Measurements from ENCODE around the gene GNA15. TPM values are rescaled to one million over a fixed set of nuclear protein-coding genes. Genes with fewer than 3 reads are reported as not detected.

The GNA15 gene
- total and polyA plus RNA-seq, 12 donors = 0.42 to 8.9 (median 1.1) TPM

GRCh38 chr19:3159565-3159964 is 23.7 kb downstream of the GNA15 start:
- H3K27me3 ChIP-seq = no peaks in the 10 kb centered on the region
- H3K4me1 ChIP-seq = peaks cover 0 to 42% (median 15%) of the 10 kb centered on the region in 9 donors
- 74 to 75% methylated on average over 8 of the region's 8 CpGs for WGBS, 2 donors

DNA sequence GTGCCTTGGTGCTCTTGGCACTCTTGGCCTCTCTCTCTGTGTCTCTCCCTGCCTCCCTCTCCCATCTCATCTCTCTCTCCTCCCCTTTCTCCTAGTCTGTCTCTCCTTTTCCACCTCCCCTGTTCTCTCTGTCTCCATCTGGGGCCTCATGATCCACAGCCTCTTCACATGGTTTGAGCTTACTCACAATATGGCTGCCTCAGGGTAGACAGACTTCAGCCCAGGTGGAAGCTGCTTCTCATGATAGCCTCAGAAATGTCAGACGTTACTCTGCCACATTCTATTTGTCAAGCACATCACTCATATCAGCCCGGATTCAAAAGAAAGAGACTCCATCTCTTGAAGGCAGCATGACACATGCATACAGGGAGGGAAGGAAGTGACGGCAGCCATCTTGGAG is 24.4 kb downstream of the GNA15 start:
- no peaks in the 10 kb centered on the region for H3K27me3 ChIP-seq
- 68 to 75% methylated on average over 3 of the region's 3 CpGs for WGBS, 2 donors
- peaks cover 0 to 40% (median 10%) of the 10 kb centered on the region in 9 donors for H3K4me1 ChIP-seq
- TF ChIP-seq CTCF (IDR thresholded peaks at IDR 0.05) = no peak
- H3K4me3 ChIP-seq = no peak overlapping the region
- H3K27ac ChIP-seq = peak overlapping the region in 1 of 10 donors; percentile 2
- peaks cover 0 to 8% (median 0%) of the 10 kb centered on the region in 11 donors for H3K9me3 ChIP-seq
- DNase-seq (no peak), ATAC-seq (no peak)
- intact Hi-C loops (cut with DNase I) = loop anchor here (5.0 to 10.0 kb wide), 8 partner anchors 33 to 275 kb away; no protein-coding TSS in a partner anchor
- H3K36me3 ChIP-seq = peaks cover 0 to 65% (median 0%) of the 10 kb centered on the region in 9 donors

More at GRCh38 chr19:3159565-3159964, 23.7 kb downstream of the GNA15 start:
- no peak for TF ChIP-seq CTCF (IDR thresholded peaks at IDR 0.05)
- H3K9me3 ChIP-seq = peaks cover 0 to 8% (median 0%) of the 10 kb centered on the region in 11 donors
- no peak for DNase-seq
- intact Hi-C loops (cut with DNase I) = no loop called here
- no peak overlapping the region for H3K4me3 ChIP-seq
- peaks cover 0 to 65% (median 0%) of the 10 kb centered on the region in 9 donors for H3K36me3 ChIP-seq
- no peak for ATAC-seq
- no peak overlapping the region for H3K27ac ChIP-seq

DNA sequence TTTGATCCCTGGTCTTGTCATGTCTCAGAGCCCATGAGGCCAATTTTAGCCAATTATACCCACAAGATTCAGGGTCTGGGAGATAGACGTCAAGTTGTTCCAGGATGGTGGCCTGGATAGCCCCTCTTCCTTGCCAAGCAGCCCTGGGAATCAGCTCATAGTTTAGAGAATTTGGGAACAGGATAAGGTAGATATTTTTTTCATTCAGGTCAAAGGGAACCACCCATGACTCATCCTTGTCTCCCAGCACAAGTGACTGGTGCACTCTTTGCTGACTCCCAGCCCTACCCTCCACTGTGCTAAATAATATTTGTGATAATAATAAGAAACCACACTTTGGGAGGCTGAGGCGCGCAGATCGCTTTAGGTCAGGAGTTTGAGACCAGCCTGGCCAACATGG is 25.6 kb downstream of the GNA15 start:
- Histone ChIP-seq H3K9me3 (peaks cover 0 to 8% (median 0%) of the 10 kb centered on the region in 11 donors), H3K27ac (peak overlapping the region in 1 of 10 donors; percentile 2), H3K4me1 (peaks cover 0 to 43% (median 7%) of the 10 kb centered on the region in 9 donors), H3K36me3 (peaks cover 0 to 61% (median 0%) of the 10 kb centered on the region in 9 donors), H3K27me3 (no peaks in the 10 kb centered on the region), H3K4me3 (no peak overlapping the region)
- DNase-seq (no peak), ATAC-seq (peak in 1 of 8 donors; percentile 24)
- intact Hi-C loops (cut with DNase I) = loop anchor here (5.0 to 10.0 kb wide), 8 partner anchors 34 to 277 kb away; no protein-coding TSS in a partner anchor
- no peak for TF ChIP-seq CTCF (IDR thresholded peaks at IDR 0.05)
- 83 to 89% methylated on average over 4 of the region's 4 CpGs for WGBS, 2 donors

- Histone ChIP-seq H3K9me3 (peaks cover 0 to 8% (median 0%) of the 10 kb centered on the region in 11 donors), H3K27me3 (no peaks in the 10 kb centered on the region), H3K27ac (peak overlapping the region in 1 of 10 donors; percentile 52), H3K4me3 (no peak overlapping the region), H3K36me3 (peaks cover 0 to 53% (median 0%) of the 10 kb centered on the region in 9 donors), H3K4me1 (peaks cover 0 to 46% (median 7%) of the 10 kb centered on the region in 9 donors)
- no peak for TF ChIP-seq CTCF (IDR thresholded peaks at IDR 0.05)
- intact Hi-C loops (cut with DNase I) = loop anchor here (1.0 to 10.0 kb wide), 13 partner anchors 32 to 278 kb away; no protein-coding TSS in a partner anchor
- ATAC-seq = peak in 3 of 8 donors; percentile 21 to 31 (median 28)
- no peak for DNase-seq
- WGBS, 2 donors = 64 to 65% methylated on average over 38 of the region's 38 CpGs
These were observed 26.8 kb downstream of the GNA15 start for GRCh38 chr19:3162418-3163229.

All from heart right ventricle (tissue), 16 donors.